Spinal cord (tissue), 10 donors: Measurements from ENCODE around the gene KRTAP10-9. TPM values are rescaled to one million over a fixed set of nuclear protein-coding genes. Genes with fewer than 3 reads are reported as not detected.
"Not testable (repeated sequence)": the region's sequence is repeated elsewhere in the genome, so short reads cannot be mapped to it uniquely, and the experiment has no call there.

ENCODE experiments used
- DNase-seq, 6 donors: peaks; one replicate each; pipeline versions ENCODE4 v3.0.0 to v3.0.0-alpha.2; 2013 to 2015; ENCODE audit warnings: low spot score in 6 of 6, low read depth in 4 of 6
- H3K27ac ChIP-seq: one replicate; pipeline ENCODE4 v1.5.1; 2013; ENCODE audit warnings: low read depth, low read length, control low read depth
- H3K27me3 ChIP-seq: one replicate; pipeline ENCODE4 v1.6.1; 2013; ENCODE audit warnings: low read length; ENCODE audit not compliant: control insufficient read depth, insufficient read depth
- H3K36me3 ChIP-seq: one replicate; pipeline ENCODE4 v1.6.1; 2013; ENCODE audit warnings: low read length; ENCODE audit not compliant: control insufficient read depth, insufficient read depth
- H3K4me1 ChIP-seq: one replicate; pipeline ENCODE4 v1.6.1; 2013; ENCODE audit warnings: low read length; ENCODE audit not compliant: control insufficient read depth, insufficient read depth
- H3K4me3 ChIP-seq: one replicate; pipeline ENCODE4 v1.5.1; 2013; ENCODE audit warnings: low read depth, low read length, control low read depth
- H3K9me3 ChIP-seq: one replicate; pipeline ENCODE4 v1.6.1; 2013; ENCODE audit warnings: low read length; ENCODE audit not compliant: control insufficient read depth, insufficient read depth
- WGBS: methylation state at CpG from one replicate; pipeline ENCODE4 v1.1.5; 2013; ENCODE audit warnings: missing lambda C conversion rate; ENCODE audit not compliant: insufficient coverage; 5-methylcytosine and 5-hydroxymethylcytosine counted together
- polyA plus RNA-seq, 2 donors: library from polyadenylated mRNA; unstranded; fragments of 120-200 nt; gene quantifications; one replicate each; pipeline ENCODE4 v1.2.1, GENCODE V29; 2013; ENCODE audit not compliant: insufficient read length in 2 of 2
- total RNA-seq, 2 donors: library from RNA; depleted of rRNA in 1 of 2; stranded (reverse); fragments of 120-200 nt in 1 of 2; fragments of >200 nt in 1 of 2; gene quantifications; one replicate each; pipeline versions ENCODE4 v1.2.3 to v1.2.4, GENCODE V29; 2013 to 2014
- donor health status: healthy.

The KRTAP10-9 gene
- total and polyA plus RNA-seq, 4 donors: not detected

- no peak overlapping the region for H3K4me3 ChIP-seq
- no peaks in the 10 kb centered on the region for H3K4me1 ChIP-seq
- H3K9me3 ChIP-seq: no peaks in the 10 kb centered on the region
- WGBS: 100% methylated on average over 1 of the region's 5 CpGs
- DNase-seq: no peak
- no peaks in the 10 kb centered on the region for H3K27me3 ChIP-seq
- no peaks in the 10 kb centered on the region for H3K36me3 ChIP-seq
- no peak overlapping the region for H3K27ac ChIP-seq
Measured at GRCh38 chr21:44658541-44658910, 31.6 kb downstream of the KRTAP10-9 start.

- 58% methylated on average over 4 of the region's 11 CpGs for WGBS
- no peak overlapping the region for H3K4me3 ChIP-seq
- no peaks in the 10 kb centered on the region for H3K9me3 ChIP-seq
- no peaks in the 10 kb centered on the region for H3K36me3 ChIP-seq
- no peaks in the 10 kb centered on the region for H3K4me1 ChIP-seq
- no peaks in the 10 kb centered on the region for H3K27me3 ChIP-seq
- H3K27ac ChIP-seq: no peak overlapping the region
- DNase-seq: no peak
Measured at GRCh38 chr21:44658913-44659595, 32.2 kb downstream of the KRTAP10-9 start.

GRCh38 chr21:44661567-44661966 is 34.7 kb downstream of the KRTAP10-9 start:
- not testable (repeated sequence) for H3K27me3 ChIP-seq, DNase-seq, H3K4me1 ChIP-seq, H3K36me3 ChIP-seq, H3K9me3 ChIP-seq, H3K27ac ChIP-seq, H3K4me3 ChIP-seq
- 53% methylated on average over 5 of the region's 7 CpGs for WGBS

DNA sequence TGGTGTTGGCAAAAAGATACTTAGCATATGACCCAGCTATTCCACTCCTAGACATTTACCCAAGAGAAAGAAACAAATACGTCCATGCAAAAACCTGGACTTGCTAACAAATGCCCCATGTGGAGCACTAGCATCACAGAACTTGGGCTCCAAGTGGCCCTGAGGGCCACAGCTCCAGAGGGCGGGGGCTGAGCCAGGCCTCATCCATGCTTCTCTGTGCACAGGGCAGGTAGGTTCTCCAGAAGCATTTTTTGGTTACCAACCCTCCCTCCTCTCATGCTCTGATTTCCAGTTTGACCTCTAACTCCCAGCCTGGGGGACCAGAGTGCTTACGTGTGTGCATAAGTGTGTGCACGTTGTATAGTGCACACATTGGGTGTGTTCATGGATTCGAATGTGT is 37.8 kb downstream of the KRTAP10-9 start:
- H3K27ac ChIP-seq: no peak overlapping the region
- H3K9me3 ChIP-seq: no peaks in the 10 kb centered on the region
- WGBS: 94% methylated on average over 5 of the region's 5 CpGs
- no peak for DNase-seq
- no peaks in the 10 kb centered on the region for H3K36me3 ChIP-seq
- no peak overlapping the region for H3K4me3 ChIP-seq
- H3K27me3 ChIP-seq: no peaks in the 10 kb centered on the region
- H3K4me1 ChIP-seq: no peaks in the 10 kb centered on the region

- peak in 2 of 6 donors; percentile 28 to 55 for DNase-seq
- no peaks in the 10 kb centered on the region for H3K27me3 ChIP-seq
- no peaks in the 10 kb centered on the region for H3K36me3 ChIP-seq
- no peak within 1 kb of the TSS for H3K4me3 ChIP-seq
- H3K9me3 ChIP-seq: peaks cover 2% of the 10 kb centered on the region
- H3K27ac ChIP-seq: no peak within 1 kb of the TSS
- H3K4me1 ChIP-seq: no peaks in the 10 kb centered on the region
- WGBS: 62% methylated on average over 15 of the region's 19 CpGs
Measured at GRCh38 chr21:44666401-44667320, 39.8 kb downstream of the KRTAP10-9 start, which contains the start of gene KRTAP12-2. TSS of gene KRTAP12-2 (minus strand) at chr21:44666927. CDS start at chr21:44666886, 41 bp downstream.

DNA sequence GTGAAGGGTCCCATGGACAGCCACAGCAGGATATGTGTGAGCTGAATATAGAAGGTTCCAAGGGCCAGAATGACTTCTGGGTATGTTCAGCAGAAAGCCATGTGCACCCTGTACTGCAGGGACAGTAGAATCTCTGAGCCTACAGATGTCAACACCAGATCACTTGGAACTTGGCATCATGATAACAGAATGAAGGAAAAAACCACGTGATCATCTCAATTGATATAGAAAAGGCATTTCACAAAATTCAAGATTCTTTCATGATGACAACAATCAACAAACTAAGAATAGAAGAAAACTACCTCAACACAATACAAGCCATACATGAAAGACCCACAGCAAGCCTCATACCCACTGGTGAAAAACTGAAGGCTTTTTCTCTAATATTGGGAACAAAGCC is 40.7 kb downstream of the KRTAP10-9 start:
- Histone ChIP-seq H3K4me3 (no peak overlapping the region), H3K36me3 (no peaks in the 10 kb centered on the region), H3K27ac (no peak overlapping the region), H3K27me3 (no peaks in the 10 kb centered on the region), H3K9me3 (peaks cover 4% of the 10 kb centered on the region), H3K4me1 (no peaks in the 10 kb centered on the region)
- DNase-seq: no peak
- 50% methylated on average over 1 of the region's 1 CpG for WGBS

DNA sequence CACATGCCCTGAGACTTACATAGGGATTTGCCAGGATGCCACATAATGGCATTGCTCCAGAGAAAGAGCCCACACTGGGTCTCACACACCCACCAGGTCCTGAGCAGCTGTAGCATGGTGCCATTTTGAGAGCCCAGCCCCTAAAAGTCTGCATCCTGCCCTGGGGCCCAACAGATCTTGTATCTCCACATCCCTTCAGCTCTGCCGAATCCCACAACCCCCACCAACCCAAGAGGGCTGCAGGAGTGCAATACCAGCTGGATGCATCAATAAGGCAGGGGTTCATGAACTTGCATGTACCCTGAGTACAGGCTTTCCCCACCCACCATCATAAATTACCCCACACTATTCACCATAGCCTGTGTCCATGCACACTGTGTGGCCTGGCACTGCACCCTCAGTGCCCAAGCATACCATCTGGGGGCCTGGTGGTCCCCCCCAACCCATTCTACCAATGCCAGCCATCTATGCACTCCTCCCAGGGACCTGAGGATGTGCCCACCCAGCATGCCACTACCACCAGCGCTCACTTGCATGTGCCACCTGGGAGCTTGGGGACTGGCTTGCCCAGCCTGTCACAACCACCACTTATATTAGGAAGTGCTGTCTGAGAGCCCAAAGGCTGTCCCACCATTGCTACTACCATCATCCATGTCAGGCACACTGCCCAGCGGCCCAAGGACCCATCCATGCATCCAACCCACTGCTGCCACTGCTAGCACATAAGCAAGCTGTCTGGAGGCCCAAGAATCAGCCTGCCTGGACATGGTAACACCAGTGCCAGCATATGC is 43.9 kb downstream of the KRTAP10-9 start:
- DNase-seq: no peak
- 69% methylated on average over 3 of the region's 3 CpGs for WGBS
- Histone ChIP-seq H3K4me3 (no peak overlapping the region), H3K27ac (no peak overlapping the region), H3K36me3 (no peaks in the 10 kb centered on the region), H3K4me1 (no peaks in the 10 kb centered on the region), H3K9me3 (peaks cover 4% of the 10 kb centered on the region), H3K27me3 (no peaks in the 10 kb centered on the region)

DNA sequence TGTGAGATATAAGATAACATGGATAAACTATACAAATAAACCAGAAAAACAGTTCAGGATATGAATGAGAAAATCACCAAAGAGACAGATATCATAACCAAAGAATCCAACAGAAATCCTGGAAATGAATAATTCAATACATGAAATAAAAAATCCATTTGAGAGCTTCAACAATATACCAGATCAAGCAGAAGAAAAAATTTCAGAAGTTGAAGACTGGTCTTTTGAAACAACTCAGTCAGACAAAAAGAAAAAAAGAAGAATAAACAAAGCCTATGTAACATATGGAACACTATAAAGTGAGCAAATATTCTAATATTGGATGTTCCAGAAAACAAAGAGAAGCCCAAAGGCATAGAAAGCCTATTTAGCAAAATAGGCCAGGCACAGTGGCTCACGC is 45.0 kb downstream of the KRTAP10-9 start:
- no peak overlapping the region for H3K27ac ChIP-seq
- no peak for DNase-seq
- no peaks in the 10 kb centered on the region for H3K36me3 ChIP-seq
- H3K4me1 ChIP-seq: no peaks in the 10 kb centered on the region
- no peaks in the 10 kb centered on the region for H3K27me3 ChIP-seq
- no peak overlapping the region for H3K4me3 ChIP-seq
- no CpG with 5 or more reads among the region's 1 CpG for WGBS
- peaks cover 4% of the 10 kb centered on the region for H3K9me3 ChIP-seq

GRCh38 chr21:44677881-44678280 is 51.0 kb downstream of the KRTAP10-9 start:
- Histone ChIP-seq H3K9me3 (no peaks in the 10 kb centered on the region), H3K4me3 (no peak overlapping the region), H3K36me3 (no peaks in the 10 kb centered on the region), H3K27ac (no peak overlapping the region), H3K4me1 (no peaks in the 10 kb centered on the region), H3K27me3 (no peaks in the 10 kb centered on the region)
- WGBS: 100% methylated on average over 2 of the region's 13 CpGs
- no peak for DNase-seq
